NCI-H1048 (cell line): Measurements from ENCODE around the gene FGF14.

Experiments used
- DNase-seq: peaks from one replicate; lab custom pipeline; 2025; lab: John Stamatoyannopoulos, UW

Gene FGF14

DNA sequence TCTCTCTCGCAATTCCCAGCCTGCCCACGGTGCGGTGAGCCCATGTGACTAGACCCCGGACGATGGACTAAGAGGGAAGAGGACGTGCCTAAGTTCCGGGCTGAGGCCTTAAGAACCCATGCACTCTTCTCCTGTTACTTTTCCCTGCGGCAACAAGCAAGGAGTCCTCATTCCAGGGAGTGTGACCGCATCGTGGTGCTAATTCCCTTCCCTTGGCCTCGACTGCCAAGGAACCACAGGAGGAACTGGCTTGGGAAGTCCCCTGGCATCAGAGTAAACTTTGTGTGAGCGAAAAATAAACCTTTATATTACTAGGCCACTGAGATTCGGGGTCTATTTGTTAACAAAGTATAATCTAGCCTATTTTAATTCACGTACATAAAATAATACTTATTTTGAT, 34.0 kb downstream of the FGF14 start:
- no peak for DNase-seq

DNA sequence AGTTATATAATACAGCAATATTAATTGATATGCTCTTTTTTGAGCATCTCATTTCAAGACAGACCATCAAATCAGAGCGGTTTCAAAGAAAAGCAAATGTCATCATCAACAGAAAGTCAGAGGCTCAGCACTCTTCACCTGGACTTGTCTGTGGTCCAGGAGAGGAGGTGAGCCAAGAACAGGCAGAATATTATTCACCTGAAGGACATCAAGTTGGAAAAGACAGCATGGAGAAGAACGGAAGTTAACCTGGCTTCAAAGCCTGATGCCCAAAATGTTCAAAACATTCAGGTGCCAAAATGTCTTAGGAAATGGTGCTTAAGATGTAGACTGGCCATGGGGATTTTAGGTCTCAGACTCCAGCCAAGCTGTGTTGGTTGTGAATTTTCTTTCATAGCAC, 40.7 kb downstream of the FGF14 start:
- DNase-seq = no peak

DNA sequence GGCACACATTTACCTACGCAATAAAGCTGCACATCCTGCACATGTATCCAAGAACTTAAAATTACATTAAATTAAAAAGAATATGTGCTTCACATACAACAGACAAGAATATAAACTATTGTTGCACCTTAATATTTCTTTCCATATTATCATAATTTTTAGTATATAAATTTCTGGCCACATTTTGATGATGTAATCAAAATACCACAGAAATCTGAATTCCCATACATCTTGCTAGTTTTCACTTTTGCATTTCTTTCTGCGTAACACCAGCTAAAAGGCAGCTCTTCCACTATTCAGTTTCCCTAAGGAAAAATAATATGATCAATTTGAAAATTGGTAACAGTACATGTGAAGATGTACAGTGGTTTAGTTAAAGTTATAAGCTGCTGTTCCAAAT, 42.6 kb downstream of the FGF14 start:
- no peak for DNase-seq

DNA sequence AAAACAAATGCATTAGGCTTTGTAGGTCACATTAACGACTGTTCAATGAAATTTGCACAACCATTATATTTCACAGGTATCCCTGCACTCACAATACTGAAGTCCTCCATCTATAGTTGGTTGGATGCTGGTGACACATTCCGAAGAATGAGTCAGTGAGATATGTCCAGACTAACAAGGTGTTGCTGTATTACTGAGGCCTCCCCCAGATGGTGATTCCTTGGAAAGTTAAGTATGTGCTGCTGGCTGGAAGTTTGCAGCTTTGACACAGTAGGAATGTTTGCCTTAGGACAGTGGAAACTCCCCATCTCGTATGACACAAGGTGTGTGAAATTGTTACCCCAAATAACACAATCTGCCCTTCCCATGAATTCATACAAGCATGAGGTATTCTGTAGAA, 46.6 kb downstream of the FGF14 start:
- DNase-seq = no peak

DNA sequence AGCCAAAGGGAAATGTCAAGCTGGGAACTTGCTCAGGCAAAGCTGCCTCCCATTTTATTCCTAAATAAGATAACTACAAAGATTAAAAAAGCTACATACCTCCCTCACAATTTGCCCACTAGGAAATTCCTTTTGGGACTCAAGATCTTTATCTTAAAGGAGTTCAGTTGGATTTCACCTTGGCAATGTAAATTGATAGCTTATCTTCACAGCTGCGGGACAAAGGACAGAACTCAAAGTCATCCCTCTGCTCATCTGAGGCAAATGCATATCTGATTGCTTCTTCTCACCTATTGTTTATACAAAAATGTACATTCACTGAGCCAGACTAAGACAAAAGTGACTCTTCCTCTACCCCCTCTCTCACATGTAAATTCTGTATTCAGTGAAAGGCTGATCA, 47.8 kb downstream of the FGF14 start:
- no peak for DNase-seq

DNA sequence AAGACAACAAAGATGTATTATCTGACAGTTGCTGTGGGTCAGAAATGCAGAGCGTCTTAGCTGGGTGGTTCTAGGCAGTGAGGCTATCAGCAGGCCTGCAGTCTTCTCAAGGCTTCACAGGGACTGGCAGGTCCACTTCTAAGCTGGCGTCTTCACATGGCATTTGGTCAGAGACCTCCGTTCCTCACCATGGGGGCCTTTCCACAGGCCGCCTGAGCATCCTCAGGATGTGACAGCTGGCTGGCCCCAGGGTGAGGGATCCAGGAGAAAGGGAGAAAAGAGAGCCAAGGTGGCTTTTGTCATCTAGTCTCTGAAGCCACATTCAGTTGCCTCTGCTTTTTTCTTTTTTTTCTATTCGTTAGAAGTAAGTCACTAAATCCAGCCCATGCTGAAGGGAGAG, 50.3 kb downstream of the FGF14 start:
- DNase-seq = no peak

DNA sequence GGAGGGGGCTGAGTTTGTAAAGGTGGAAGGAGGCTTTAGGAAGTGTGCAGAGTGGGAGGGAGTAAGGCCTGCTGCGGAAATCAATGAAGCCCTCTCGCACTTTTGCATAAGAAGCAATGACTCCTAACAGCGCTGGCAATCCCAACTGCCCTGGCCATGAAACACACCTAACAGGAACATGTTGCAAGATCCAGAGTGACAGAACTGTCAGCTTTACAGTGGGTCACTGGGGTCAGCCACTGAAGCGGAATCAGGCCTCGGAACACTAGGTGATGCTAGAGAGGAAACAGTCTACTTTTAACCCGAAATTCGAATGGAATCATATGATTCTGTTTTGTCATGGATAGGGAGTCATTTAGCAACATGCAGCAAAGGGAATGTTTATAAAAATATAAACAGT, 54.4 kb downstream of the FGF14 start:
- no peak for DNase-seq

DNA sequence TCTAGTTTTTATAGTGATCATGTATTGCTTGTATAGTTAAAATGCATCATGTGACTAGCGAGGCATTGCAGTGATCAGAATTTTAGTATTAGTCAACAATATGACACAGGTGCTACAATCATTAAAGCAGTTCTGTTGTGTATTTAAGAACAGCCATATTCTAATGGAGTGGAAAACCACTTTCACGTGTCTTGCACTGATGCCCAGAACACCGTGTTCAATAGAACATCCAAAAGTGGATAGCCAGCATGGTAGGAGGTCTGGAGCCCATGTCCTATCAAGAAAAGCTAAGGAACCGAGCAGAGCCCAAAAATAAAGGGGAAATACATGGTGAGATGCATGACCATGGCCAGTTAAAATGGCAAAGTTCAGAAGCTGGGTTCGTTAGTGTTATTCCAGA, 55.1 kb downstream of the FGF14 start:
- DNase-seq = no peak

DNA sequence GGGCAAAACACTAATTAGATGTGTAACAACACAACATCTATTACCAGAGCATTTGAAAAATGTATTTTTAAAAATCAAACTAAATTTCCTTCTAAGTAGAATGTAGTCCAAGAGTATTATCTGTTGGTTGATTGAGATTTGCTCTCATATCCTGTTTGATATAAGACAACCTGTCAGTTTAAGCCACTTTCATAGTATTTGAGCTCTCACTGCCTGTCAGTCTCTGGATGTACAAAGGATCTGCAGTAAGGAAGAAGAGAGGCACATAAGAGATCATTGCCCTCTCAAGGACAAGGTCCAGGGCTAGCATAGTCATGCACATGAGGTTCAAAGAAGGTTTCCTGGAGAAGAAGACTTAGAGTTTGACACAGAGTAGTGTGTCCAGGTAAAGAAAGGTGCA, 57.4 kb downstream of the FGF14 start:
- no peak for DNase-seq

DNA sequence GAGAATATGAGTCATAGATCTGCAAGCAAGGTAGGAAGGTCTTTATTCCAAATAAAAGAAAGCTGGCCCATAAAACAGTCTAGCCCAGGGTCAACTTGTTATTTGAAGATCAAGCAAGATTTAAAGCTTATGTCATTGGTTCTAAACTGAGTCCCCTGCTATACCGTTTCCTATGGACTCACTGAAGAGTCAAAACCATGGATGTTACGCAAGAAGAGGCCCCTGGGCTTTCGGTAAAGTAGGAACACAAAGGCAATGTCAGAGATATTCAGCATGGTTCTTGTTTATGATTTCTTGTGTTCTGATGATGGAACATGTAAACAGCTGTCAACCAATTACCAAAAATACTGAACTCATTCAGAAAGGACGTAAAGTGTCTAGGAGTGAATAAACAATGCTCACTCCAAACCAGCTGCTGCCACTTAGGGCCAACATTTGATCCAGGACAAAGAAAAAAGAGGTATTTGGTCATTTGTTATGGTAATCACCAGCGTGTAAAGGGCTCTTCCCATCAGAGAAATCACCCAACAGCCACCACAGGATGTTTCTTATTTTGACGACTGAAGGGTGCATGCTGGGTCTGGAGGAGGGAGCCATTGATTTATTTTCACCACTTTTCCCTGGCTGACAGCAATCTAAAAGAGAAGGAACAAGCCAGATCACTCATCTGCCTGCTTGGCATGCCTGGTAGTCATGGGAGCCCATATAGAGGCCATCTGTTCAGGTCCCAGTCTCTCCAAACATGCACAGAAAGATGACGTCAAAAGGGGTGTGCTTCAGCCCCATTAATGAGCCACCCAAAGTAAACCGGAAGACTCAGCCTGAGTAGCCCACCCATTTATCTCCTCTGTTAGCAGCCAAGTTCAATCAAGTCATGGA, 68.3 kb downstream of the FGF14 start:
- no peak for DNase-seq

DNA sequence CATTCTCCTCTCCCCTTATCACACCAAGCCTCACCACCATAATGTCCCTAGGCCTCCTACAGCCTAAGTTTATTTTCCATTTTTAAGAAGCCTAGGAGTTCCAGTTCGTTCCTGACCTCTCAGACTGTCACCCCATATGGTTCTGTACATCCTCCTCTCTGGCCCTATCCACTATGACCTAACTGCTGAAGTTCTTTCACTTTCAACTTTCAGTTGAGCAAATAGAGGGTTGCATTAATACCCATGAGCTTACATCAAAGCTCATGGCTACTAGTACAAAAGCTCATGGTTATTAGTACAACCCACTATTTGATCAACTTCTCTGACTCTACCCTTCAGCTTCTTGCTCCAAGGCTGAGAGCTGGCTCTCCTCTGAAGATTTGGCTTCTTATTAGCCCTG, 72.9 kb downstream of the FGF14 start:
- DNase-seq = no peak

DNA sequence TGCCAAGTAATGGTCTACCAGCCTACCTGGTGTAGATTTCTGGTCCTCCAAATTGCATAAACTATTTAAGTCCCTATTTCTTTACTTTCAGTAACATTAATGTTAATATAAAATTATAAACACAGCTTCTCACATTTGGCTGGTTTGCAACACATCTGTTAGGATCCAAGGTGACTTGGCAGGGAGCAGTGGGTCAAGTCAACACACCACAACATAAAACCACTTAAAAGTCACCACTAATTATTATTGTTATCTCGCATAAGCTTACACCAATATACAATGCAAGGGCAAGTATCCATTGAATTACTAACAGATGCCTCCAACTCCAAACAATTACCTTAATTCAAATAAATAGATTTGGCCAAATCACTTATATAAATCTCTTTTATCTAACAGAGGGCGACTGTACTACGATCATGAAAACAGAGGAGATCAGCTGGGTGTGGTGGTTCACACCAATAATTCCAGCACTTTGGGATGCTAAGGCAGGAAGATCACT, 74.7 kb downstream of the FGF14 start:
- DNase-seq = no peak

DNA sequence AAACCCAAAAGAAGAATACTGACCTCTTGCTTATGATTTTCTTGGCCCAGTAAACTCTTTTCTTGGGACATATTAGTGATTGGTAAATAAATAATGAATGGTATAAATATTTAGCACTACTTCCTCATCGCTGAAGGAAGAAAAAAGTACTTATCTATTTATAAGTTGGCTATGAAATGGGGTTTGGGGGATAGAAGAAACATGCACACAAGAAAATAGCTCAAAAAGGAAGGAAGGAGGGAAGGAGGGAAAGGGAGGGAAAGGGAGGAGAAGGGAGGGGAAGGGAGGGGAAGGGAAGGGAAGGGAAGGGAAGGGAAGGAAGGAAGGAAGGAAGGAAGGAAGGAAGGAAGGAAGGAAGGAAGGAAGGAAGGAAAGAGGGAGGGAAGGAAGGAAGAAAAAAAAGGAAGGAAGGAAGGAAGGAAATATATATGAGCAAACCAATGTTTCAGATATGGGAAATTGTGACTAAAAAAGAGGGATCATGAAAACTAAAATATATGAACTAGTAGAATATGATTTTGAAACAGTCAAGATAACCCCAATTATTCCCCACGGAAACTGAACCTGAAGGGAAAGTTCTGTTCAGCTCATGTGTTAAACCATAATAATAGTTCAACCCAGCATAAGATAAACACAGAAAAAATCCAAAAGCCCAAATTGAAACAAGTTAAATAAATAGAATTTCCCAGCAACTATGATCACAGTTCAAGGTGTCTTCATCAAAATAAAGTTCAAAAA, 75.3 kb downstream of the FGF14 start:
- DNase-seq = no peak

DNA sequence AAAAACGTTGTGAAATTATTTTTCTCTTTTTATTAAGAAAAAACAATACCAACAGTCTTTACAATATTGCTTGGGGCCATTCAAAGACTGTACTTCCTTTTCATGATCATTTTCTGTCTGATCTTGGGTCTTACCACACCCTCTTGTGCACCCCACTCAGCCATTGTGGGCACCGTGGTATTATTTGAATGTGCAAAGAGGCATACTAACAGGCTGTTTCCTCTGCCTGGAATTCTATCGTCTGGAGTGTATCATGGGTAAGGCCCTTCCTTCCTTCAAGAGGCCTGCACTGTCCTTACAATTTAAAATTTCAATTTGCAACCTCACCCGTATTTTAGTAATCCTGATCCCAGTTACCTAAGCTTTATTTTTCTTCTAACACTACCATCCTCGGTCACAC, 76.5 kb downstream of the FGF14 start:
- DNase-seq = no peak

DNA sequence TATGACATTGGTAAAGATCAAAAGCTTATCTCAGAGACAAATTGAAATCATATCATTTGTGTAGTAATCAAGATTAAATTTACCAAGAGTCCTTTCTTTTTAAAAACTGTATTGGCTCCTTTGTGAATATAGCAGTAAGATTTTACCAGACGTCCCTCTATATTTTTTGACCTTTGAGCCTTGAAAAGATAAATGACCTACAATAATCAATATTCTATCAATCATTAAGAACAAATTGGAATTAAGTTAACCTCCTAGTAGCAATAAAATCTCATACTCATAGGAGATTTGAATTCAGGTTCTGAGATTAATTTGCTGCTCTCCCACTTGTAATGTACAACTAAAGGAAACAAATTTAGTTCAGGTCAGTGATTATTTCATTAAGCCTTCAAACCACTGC, 78.3 kb downstream of the FGF14 start:
- no peak for DNase-seq

DNA sequence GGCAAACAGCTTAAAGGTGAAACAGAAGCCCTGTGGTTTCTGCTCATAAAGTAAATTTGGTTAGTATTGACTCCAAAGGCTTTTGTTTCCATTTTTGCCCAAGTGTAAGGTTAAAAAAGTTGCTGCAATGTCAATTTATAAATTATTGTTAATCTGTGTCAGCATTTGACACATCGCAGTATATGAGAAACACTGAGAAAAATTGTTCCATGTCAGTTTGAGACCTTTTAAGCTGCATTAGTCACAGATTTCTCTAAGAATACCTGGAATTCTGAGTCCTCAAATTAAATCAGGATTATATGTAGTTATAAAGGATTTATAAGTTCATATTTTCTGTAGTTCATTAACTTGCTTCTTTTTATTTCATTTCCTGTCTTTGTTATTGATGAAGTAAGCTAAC, 78.8 kb downstream of the FGF14 start:
- no peak for DNase-seq

DNA sequence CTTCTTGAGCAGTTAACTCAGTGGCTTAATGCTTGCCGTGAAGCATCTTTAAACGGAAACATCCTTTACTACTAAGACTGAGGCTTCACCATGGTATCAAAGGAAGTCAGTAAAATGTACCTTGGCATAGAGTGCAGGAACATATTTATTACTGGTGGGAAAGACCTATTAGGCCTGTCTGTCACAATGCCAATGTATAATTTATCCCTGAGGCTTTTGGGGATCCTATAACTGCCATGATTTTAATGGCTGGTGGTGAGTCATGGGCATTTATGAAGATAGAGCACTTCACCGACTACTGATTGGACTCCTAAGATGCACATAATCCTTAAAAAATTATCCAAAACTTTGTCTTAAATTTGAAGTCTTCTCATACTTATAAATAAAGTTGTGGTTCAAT, 79.6 kb downstream of the FGF14 start:
- DNase-seq = no peak

DNA sequence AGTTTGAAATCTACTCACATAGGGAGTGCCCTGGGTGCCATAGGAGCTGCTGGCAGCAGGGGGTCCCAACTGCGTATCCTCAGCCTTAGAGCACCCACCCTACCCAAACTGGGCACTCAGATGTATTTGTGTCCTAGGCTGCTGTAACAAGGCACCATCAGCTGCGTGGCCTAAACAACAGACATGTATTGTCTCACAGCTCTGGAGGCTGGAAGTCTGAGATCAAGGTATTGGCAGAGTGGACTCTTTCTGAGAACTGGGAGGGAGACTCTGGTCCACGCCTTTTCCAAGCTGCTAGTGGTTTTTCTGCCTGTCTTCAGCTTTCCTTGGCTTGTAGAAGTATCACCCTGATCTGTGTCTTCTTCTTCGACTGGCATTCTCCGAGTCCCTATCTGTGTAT, 83.6 kb downstream of the FGF14 start:
- DNase-seq = no peak

DNA sequence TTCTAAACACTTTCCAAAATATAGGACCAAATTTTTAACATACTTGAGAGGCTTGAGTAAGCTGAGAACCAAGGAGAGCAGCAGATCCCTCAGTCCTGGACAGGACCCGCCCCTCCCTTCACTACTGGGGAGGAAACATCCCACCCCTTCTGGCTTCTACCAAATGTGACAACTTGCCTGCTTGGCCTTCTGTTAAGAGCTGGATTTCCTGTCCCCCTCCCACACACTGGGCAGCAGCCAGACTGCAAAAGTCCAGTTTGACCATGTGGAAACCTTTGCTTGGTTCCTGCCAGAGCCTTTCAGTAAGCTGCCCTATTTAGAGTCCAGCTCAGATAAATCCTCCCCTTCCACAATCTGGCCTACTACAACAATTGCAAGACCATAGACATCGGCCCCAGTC, 84.3 kb downstream of the FGF14 start:
- DNase-seq = no peak

DNA sequence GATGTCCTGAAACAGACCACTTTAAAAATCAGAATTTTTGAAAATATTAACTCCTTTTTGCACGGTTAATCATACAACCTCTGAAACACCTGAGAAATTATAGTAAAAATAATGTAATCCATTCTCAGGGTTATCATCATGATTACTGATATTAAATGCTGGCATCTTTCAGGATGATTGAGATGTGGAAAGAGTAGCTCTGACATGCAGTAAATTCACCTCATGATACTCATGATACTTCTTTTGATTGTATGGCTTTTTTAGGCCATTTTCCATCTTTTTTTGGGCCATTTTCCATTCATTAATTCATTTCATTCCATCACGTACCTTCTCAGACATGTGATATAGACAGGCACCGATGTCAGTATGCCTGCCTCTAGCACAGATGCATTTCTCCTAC, 85.1 kb downstream of the FGF14 start:
- DNase-seq = no peak

DNA sequence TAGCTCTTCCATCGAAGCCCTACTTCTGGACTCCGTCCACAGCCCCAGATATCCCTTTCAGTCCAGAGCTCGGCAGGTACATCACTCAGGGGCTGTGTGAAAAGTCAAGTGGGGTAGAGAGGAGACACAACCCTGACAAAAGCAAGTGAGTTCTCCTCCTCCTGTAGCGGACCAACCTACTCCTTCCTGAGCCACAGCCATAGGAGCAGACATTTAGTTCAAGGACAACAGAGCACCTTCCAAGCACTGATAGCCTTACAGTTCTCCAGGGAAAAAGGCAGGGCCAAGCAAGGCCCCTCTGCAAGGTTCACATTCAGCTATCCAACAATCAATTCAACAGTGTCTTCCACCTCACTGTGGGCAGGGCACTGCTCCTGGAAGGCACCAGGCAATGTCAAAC, 89.0 kb downstream of the FGF14 start:
- no peak for DNase-seq

DNA sequence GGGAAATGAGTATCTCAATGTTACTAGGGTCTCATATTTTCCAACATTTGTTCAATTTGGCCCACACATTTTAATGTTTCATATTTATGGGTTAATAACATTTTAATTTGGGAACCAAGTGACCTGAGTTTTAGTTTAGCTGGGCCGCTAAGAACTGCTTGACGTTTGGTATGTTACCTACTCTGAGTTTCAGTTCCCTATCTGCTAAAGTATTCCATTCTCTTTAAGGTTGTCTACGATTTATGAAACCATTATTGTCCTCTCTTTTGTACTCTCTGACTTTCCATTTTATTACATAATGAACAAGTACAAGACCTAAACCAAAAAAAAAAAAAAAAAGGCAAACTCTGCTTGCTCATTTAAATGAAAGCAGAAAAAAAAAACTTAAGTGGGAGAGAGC, 89.9 kb downstream of the FGF14 start:
- DNase-seq = no peak

DNA sequence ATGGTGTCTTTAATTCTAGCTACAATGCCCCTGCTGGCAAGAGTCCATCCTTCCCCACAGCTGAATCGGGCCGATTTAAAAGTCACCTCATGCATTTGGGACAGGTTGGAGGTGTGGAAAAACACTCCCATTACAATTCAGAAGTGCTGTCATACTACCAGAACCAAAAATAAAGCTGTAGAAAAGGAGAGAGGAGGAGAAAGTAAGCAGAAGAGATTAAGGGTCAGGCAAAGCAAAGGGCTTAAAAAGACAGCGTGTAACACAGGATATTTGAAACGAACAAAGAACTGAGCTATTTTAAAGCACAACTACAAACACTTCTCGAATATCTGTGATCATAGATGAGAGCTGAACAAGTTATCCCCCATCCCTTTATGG, 90.4 kb downstream of the FGF14 start:
- no peak for DNase-seq
